Medulla oblongata (tissue), 1 donor: ENCODE results near the gene KIF26B.

Experiments
- DNase-seq: peaks from one replicate; pipeline ENCODE4 v3.0.0-alpha.2; 2015; ENCODE audit errors: extremely low spot score

Gene KIF26B

GRCh38 chr1:245501633-245502032 lies 346.8 kb downstream of the KIF26B start:
- DNase-seq, result peak; percentile 67

- DNase-seq, result no peak
These were observed 348.8 kb downstream of the KIF26B start for GRCh38 chr1:245503548-245503947.

GRCh38 chr1:245510144-245510543 lies 355.4 kb downstream of the KIF26B start:
- no peak for DNase-seq

GRCh38 chr1:245512181-245512888 lies 357.6 kb downstream of the KIF26B start:
- DNase-seq, result peak; percentile 58

GRCh38 chr1:245512980-245513578 lies 358.3 kb downstream of the KIF26B start:
- peak; percentile 44 for DNase-seq

GRCh38 chr1:245516284-245516759 lies 361.5 kb downstream of the KIF26B start:
- DNase-seq, result no peak

GRCh38 chr1:245520611-245521010 lies 365.8 kb downstream of the KIF26B start:
- DNase-seq, result no peak

GRCh38 chr1:245526141-245526540 lies 371.4 kb downstream of the KIF26B start:
- DNase-seq, result no peak

- no peak for DNase-seq
These were observed 373.5 kb downstream of the KIF26B start for GRCh38 chr1:245528258-245528635.

GRCh38 chr1:245530937-245531336 lies 376.2 kb downstream of the KIF26B start:
- DNase-seq, result no peak

- no peak for DNase-seq
These were observed 383.2 kb downstream of the KIF26B start for GRCh38 chr1:245537992-245538391.

- no peak for DNase-seq
These were observed 383.9 kb downstream of the KIF26B start for GRCh38 chr1:245538671-245539070.

GRCh38 chr1:245541369-245541768 lies 386.6 kb downstream of the KIF26B start:
- DNase-seq, result no peak

- no peak for DNase-seq
These were observed 387.6 kb downstream of the KIF26B start for GRCh38 chr1:245542365-245542764.

GRCh38 chr1:245544236-245544635 lies 389.5 kb downstream of the KIF26B start:
- DNase-seq, result no peak

- no peak for DNase-seq
These were observed 392.1 kb downstream of the KIF26B start for GRCh38 chr1:245546875-245547274.

- no peak for DNase-seq
These were observed 395.4 kb downstream of the KIF26B start for GRCh38 chr1:245549996-245550719.

- DNase-seq, result no peak
These were observed 395.9 kb downstream of the KIF26B start for GRCh38 chr1:245550720-245551043.

- DNase-seq, result no peak
These were observed 396.8 kb downstream of the KIF26B start for GRCh38 chr1:245551536-245551935.

GRCh38 chr1:245552331-245552730 lies 397.5 kb downstream of the KIF26B start:
- DNase-seq, result no peak

GRCh38 chr1:245556057-245556456 lies 401.3 kb downstream of the KIF26B start:
- DNase-seq, result no peak

- DNase-seq, result no peak
These were observed 403.3 kb downstream of the KIF26B start for GRCh38 chr1:245558069-245558468.

- no peak for DNase-seq
These were observed 405.6 kb downstream of the KIF26B start for GRCh38 chr1:245560316-245560859.
